GM10248 (cell line): ENCODE results near the gene MCCD1.
"Not testable (repeated sequence)": the region's sequence is repeated elsewhere in the genome, so short reads cannot be mapped to it uniquely, and the experiment has no call there.

ENCODE experiments used
- CTCF ChIA-PET: fragments of 300-600 bp; sonication (Branson Sonifier 250); formaldehyde crosslinking; extraction: SDS; loops from one replicate; lab custom pipeline; 2021; ENCODE audit warnings: antibody characterized with exemption; lab: Yijun Ruan, JAX
- POLR2A ChIA-PET: fragments of 350-650 bp; sonication (Branson Sonifier 250); formaldehyde crosslinking; extraction: SDS; loops from one replicate; lab custom pipeline; 2020; ENCODE audit warnings: antibody characterized with exemption; lab: Yijun Ruan, JAX
- DNase-seq: peaks from one replicate; pipeline ENCODE4 v3.0.0; 2012; ENCODE audit errors: extremely low spot score
- TF ChIP-seq, protein P1 (sequence below): IDR thresholded peaks from 2 replicates; pipeline ENCODE4 v1.5.1; 2012; ENCODE audit warnings: mild to moderate bottlenecking, low read depth; ENCODE audit errors: extremely low read depth, missing control alignments, control extremely low read depth

MCCD1 gene

DNA sequence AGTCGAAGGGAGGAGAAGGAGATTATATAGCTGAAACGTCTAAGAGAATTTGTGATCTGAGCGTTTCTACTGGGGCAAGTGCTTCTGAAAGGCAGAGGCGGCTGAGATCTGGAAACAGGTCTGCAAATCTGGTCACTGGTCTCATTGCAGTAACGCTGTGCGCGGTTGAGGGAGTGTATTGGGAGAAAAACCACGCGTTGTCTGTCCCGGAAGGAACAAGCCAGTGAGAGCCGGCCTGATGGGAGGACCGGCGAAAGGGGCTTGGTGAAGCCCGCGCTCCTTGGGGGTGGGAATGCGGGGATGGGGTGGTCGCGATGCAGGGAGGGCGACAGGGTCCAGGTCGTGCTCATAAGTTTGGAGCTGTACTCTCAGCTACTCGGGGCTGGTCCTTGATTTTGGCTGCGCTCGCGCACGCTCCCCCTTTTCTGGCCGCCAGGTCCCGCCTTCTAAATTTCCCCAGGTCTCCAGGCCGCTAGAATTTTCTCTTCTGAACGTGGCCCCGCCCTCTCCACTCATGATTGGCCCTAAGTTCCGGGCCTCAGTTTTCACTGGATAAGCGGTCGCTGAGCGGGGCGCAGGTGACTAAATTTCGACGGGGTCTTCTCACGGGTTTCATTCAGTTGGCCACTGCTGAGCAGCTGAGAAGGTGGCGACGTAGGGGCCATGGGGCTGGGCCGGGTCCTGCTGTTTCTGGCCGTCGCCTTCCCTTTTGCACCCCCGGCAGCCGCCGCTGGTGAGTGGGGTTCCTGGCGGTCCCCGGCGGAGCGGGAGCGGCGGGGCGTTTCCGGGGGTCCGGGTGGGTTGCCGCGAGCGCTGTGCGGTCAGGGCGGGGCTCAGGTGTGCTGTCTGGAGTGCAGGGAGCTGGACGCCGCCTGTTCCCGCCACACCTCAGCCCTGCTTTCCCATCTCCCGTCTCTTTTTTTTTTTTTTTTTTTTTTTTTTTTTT is 31.0 kb upstream of the MCCD1 start, which contains the start of gene MICB:
MICB (plus strand) TSS at position 615 of the 946 bp plus-strand sequence; CDS start at position 664, 49 bp downstream.
- peak; percentile 85 for DNase-seq
- POLR2A ChIA-PET = interaction anchor here (0.6 to 1.1 kb wide), 5 partner anchors 44 to 857 kb away, joined by 3 to 6 read pairs (median 3); partner anchors contain the start of genes DDX39B and LTB
- CTCF ChIA-PET = interaction anchor here (1.3 to 5.3 kb wide), 5 partner anchors 30 to 100 kb away, joined by 3 to 34 read pairs (median 4); no protein-coding TSS in a partner anchor
- TF ChIP-seq, protein P1, sequence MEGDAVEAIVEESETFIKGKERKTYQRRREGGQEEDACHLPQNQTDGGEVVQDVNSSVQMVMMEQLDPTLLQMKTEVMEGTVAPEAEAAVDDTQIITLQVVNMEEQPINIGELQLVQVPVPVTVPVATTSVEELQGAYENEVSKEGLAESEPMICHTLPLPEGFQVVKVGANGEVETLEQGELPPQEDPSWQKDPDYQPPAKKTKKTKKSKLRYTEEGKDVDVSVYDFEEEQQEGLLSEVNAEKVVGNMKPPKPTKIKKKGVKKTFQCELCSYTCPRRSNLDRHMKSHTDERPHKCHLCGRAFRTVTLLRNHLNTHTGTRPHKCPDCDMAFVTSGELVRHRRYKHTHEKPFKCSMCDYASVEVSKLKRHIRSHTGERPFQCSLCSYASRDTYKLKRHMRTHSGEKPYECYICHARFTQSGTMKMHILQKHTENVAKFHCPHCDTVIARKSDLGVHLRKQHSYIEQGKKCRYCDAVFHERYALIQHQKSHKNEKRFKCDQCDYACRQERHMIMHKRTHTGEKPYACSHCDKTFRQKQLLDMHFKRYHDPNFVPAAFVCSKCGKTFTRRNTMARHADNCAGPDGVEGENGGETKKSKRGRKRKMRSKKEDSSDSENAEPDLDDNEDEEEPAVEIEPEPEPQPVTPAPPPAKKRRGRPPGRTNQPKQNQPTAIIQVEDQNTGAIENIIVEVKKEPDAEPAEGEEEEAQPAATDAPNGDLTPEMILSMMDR = no peak

- CTCF ChIA-PET = interaction anchor here (1.4 to 5.3 kb wide), 3 partner anchors 36 to 99 kb away, joined by 3 to 34 read pairs (median 4); no protein-coding TSS in a partner anchor
- no peak for DNase-seq
- TF ChIP-seq, protein P1 = no peak
- POLR2A ChIA-PET = interaction anchor here (0.6 to 1.0 kb wide), 3 partner anchors 27 to 858 kb away, joined by 3 to 9 read pairs (median 6); partner anchors contain the start of gene LTB
Measured at GRCh38 chr6:31498748-31499147, 30.0 kb upstream of the MCCD1 start.

- DNase-seq, POLR2A ChIA-PET: not testable (repeated sequence)
- CTCF ChIA-PET = interaction anchor here (1.6 kb wide), 1 partner anchor 52 kb away, joined by 4 read pairs; no protein-coding TSS in a partner anchor
Measured at GRCh38 chr6:31499648-31500047, 29.1 kb upstream of the MCCD1 start.

DNA sequence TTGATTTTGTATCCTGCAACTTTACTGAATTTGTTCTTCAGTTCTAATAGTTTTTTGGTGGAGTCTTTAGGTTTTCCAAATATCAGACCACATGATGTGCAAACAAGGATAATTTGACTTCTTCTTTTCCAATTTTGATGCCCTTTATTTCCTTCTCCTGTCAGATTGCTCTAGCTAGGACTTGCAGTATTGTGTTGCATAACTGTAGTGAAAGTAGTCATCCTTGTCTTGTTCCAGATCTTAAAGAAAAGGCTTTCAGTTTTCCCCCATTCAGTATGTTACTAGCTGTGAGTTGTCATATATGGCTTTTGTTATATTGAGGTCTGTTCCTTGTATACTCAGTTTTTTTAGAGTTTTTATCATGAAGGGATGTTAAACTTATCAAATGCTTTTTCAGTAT is 26.2 kb upstream of the MCCD1 start:
- TF ChIP-seq, protein P1 = no peak
- ChIA-PET CTCF (interaction anchor here (1.9 kb wide), 1 partner anchor 12 kb away, joined by 4 read pairs; no protein-coding TSS in a partner anchor), POLR2A (no interaction called here)
- no peak for DNase-seq

GRCh38 chr6:31509036-31509435 is 19.7 kb upstream of the MCCD1 start:
- DNase-seq, POLR2A ChIA-PET, CTCF ChIA-PET: not testable (repeated sequence)

DNA sequence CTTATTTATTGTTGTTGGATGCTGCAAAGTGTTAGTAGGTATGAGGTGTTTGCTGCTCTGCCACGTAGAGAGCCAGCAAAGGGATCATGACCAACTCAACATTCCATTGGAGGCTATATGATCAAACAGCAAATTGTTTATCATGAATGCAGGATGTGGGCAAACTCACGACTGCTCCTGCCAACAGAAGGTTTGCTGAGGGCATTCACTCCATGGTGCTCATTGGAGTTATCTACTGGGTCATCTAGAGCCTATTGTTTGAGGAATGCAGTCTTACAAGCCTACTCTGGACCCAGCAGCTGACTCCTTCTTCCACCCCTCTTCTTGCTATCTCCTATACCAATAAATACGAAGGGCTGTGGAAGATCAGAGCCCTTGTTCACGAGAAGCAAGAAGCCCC is 18.8 kb upstream of the MCCD1 start:
- CTCF ChIA-PET = no interaction called here
- TF ChIP-seq, protein P1 = no peak
- DNase-seq = no peak
- POLR2A ChIA-PET = interaction anchor here (0.6 kb wide), 1 partner anchor 184 kb away, joined by 3 read pairs; no protein-coding TSS in a partner anchor

GRCh38 chr6:31513456-31514165 is 15.2 kb upstream of the MCCD1 start:
- POLR2A ChIA-PET = interaction anchor here (1.4 kb wide), 1 partner anchor 14 kb away, joined by 10 read pairs; no protein-coding TSS in a partner anchor
- CTCF ChIA-PET = interaction anchor here (1.0 to 1.4 kb wide), 2 partner anchors 12 to 25 kb away, joined by 3 to 4 read pairs; no protein-coding TSS in a partner anchor
- no peak for DNase-seq
- TF ChIP-seq, protein P1 = no peak
